IPS-15b (cell line): Measurements from ENCODE around the gene KCNH5.

Source experiments
- H3K27me3 ChIP-seq: one replicate; pipeline ENCODE4 v1.6.1; 2013; ENCODE audit warnings: low read length; ENCODE audit not compliant: control insufficient read depth, insufficient read depth
- H3K36me3 ChIP-seq: one replicate; pipeline ENCODE4 v1.6.1; 2013; ENCODE audit warnings: low read length; ENCODE audit not compliant: control insufficient read depth, insufficient read depth
- H3K4me1 ChIP-seq: one replicate; pipeline ENCODE4 v1.6.1; 2013; ENCODE audit warnings: mild to moderate bottlenecking, low read length; ENCODE audit not compliant: control insufficient read depth, insufficient read depth
- H3K4me3 ChIP-seq: one replicate; pipeline ENCODE4 v1.5.1; 2013; ENCODE audit warnings: low read depth, low read length
- H3K9ac ChIP-seq: one replicate; pipeline ENCODE4 v1.6.1; 2013; ENCODE audit warnings: low read depth, mild to moderate bottlenecking, low read length
- H3K9me3 ChIP-seq: one replicate; pipeline ENCODE4 v1.6.1; 2013; ENCODE audit warnings: mild to moderate bottlenecking, low read length; ENCODE audit not compliant: control insufficient read depth, insufficient read depth

The KCNH5 gene

GRCh38 chr14:62665286-62665685 is 380.0 kb downstream of the KCNH5 start:
- Histone ChIP-seq H3K9ac (no peak overlapping the region), H3K4me1 (peaks cover 11% of the 10 kb centered on the region), H3K4me3 (no peak overlapping the region), H3K36me3 (no peaks in the 10 kb centered on the region), H3K27me3 (no peaks in the 10 kb centered on the region), H3K9me3 (no peaks in the 10 kb centered on the region)

GRCh38 chr14:62663456-62663821 is 381.8 kb downstream of the KCNH5 start:
- H3K9ac ChIP-seq, result no peak overlapping the region
- H3K4me3 ChIP-seq, result no peak overlapping the region
- H3K27me3 ChIP-seq, result no peaks in the 10 kb centered on the region
- H3K36me3 ChIP-seq, result no peaks in the 10 kb centered on the region
- peaks cover 11% of the 10 kb centered on the region for H3K4me1 ChIP-seq
- H3K9me3 ChIP-seq, result no peaks in the 10 kb centered on the region

- H3K9ac ChIP-seq, result no peak overlapping the region
- H3K27me3 ChIP-seq, result no peaks in the 10 kb centered on the region
- peaks cover 15% of the 10 kb centered on the region for H3K4me1 ChIP-seq
- no peaks in the 10 kb centered on the region for H3K36me3 ChIP-seq
- no peaks in the 10 kb centered on the region for H3K9me3 ChIP-seq
- no peak overlapping the region for H3K4me3 ChIP-seq
These were observed 382.3 kb downstream of the KCNH5 start for GRCh38 chr14:62662811-62663455.

GRCh38 chr14:62661818-62662217 is 383.4 kb downstream of the KCNH5 start:
- H3K4me1 ChIP-seq, result peaks cover 23% of the 10 kb centered on the region
- H3K36me3 ChIP-seq, result no peaks in the 10 kb centered on the region
- no peaks in the 10 kb centered on the region for H3K27me3 ChIP-seq
- H3K9ac ChIP-seq, result no peak overlapping the region
- no peak overlapping the region for H3K4me3 ChIP-seq
- H3K9me3 ChIP-seq, result no peaks in the 10 kb centered on the region

- Histone ChIP-seq H3K4me3 (no peak overlapping the region), H3K27me3 (no peaks in the 10 kb centered on the region), H3K9me3 (no peaks in the 10 kb centered on the region), H3K4me1 (peaks cover 17% of the 10 kb centered on the region), H3K9ac (no peak overlapping the region), H3K36me3 (no peaks in the 10 kb centered on the region)
These were observed 386.6 kb downstream of the KCNH5 start for GRCh38 chr14:62658631-62659030.

- Histone ChIP-seq H3K36me3 (no peaks in the 10 kb centered on the region), H3K9ac (no peak overlapping the region), H3K4me1 (peaks cover 12% of the 10 kb centered on the region), H3K4me3 (no peak overlapping the region), H3K9me3 (no peaks in the 10 kb centered on the region), H3K27me3 (no peaks in the 10 kb centered on the region)
These were observed 387.9 kb downstream of the KCNH5 start for GRCh38 chr14:62657376-62657775.

DNA sequence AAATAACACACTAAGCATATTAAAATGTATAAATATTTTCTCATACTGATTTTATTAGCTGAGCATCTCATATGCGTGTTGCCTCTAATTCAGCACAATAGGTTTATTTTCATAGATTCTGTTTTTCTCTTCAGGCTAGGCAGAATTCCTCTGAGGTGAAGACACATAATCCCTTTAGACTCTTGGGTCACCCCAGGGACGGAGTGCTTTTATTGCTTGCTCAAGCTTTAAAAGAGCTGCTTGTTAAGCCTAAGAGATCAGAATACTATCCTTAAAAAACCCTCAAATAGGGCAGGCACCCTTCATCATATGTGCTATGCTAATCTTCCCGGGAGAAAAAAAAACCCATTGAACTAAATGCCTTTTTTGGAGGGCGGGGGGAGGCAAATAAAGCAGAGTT is 390.1 kb downstream of the KCNH5 start:
- Histone ChIP-seq H3K9me3 (no peaks in the 10 kb centered on the region), H3K4me3 (no peak overlapping the region), H3K9ac (no peak overlapping the region), H3K27me3 (no peaks in the 10 kb centered on the region), H3K4me1 (peaks cover 12% of the 10 kb centered on the region), H3K36me3 (no peaks in the 10 kb centered on the region)

- H3K36me3 ChIP-seq, result no peaks in the 10 kb centered on the region
- H3K9ac ChIP-seq, result no peak overlapping the region
- no peak overlapping the region for H3K4me3 ChIP-seq
These were observed 390.6 kb downstream of the KCNH5 start for GRCh38 chr14:62654641-62655040.

More at GRCh38 chr14:62654641-62655040, 390.6 kb downstream of the KCNH5 start:
- Histone ChIP-seq H3K4me1 (peaks cover 12% of the 10 kb centered on the region), H3K9me3 (no peaks in the 10 kb centered on the region), H3K27me3 (no peaks in the 10 kb centered on the region)
